ENCODE results near the gene DPT.
A peak's percentile ranks its signal among the peaks of the same experiment; 100 is the strongest.

The DPT gene

DNA sequence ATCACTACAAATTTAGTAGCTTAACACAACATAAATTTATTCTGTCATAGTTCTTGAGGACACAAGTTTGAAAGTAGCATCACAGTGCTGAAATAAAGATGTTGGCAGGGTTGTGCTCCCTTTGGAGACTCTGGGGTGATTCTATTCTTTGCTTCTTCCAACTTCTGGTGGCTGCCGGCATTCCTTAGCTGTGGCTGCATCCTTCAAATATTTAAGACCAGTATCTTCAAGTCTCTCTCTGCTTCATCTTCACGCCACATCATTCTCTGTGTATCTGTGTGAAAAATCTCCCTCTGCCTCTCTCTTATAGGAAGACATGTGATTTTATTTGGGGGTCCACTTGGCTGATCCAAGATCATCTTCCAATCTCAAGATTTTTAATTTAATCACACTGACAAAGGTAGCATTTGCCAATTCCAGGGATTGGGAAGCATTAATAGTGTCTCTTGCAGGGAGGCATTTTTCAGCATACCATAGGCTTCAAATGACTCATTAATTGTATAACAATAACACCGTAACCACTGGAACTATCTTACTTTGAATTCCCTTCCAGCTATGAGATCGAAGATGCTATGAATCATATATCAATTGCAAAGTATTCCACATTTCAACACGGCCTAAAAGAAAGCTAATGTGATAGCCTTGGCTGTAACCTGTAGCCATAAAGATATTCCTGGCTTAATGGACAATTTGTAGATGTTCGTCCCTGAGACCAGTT, 74.6 kb downstream of the DPT start:
- DNase-seq: no peak

DNA sequence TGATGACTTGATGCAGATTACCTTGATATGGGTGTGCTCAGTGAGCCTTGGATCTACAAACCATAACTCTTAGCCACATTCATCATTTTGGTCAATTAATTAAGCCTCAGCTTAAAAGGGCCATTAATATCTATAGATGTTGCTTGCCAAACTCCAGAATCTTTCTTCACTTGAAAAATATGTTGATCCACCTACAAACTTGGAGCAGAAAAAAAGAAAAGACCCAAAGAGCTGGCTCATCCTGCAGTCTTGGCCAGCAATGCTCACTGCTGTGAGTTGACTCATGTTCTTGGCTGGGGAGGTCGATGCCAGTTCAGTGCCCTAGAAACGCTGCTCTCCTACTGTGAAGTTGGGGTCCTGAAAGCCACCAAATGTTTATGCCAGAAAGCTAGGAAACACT, 75.4 kb downstream of the DPT start:
- DNase-seq: no peak

DNA sequence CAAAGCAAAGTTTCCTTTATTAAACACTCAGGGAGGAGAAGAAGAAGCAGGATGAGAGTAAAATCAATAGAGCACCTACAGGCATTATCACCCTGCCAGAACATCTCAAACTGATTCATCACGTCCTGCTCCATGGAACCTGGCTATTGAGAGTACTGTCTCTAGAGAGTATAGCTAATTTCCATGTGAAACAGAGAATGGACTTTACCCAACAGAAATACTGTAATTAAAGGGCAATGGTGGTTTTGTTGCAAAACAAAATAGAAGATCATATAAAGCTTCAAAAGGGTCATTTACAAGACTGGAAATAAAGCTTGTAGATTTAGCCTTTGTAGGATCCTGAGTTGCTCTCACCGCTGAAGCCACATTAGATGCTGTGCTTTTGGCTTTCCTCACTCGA, 83.3 kb downstream of the DPT start:
- peak in 1 of 2 experiments; percentile 26 for DNase-seq
